Natural killer cell treated with Interleukin-12 subunit alpha and Interleukin-12 subunit beta and Interleukin-15 and Interleukin-18, amount 100 ng/mL, for 72 hours (primary cell): Measurements from ENCODE around the gene NOX4. TPM values are rescaled to one million over a fixed set of nuclear protein-coding genes. Genes with fewer than 3 reads are reported as not detected.
"Not testable (repeated sequence)": the region's sequence is repeated elsewhere in the genome, so short reads cannot be mapped to it uniquely, and the experiment has no call there.

ENCODE experiments used
- ATAC-seq, 2 donors: fragments of 150-1000 bp; cut with Tn5 transposase in 1 of 2; sonication (Bioruptor Pico), chemical (Tn5 transposase) in 1 of 2; 2 replicates each; pipeline ENCODE4 v1.10.0; 2021
- DNase-seq: peaks from one replicate; pipeline ENCODE4 v3.0.0; 2022; ENCODE audit warnings: low spot score
- H3K27ac Mint-ChIP-seq, 2 donors: 1 replicate in 1 of 2; 2 replicates in 1 of 2; pipeline ENCODE4 v1.8.0; 2022; ENCODE audit warnings: mixed read lengths in 2 of 2, mild to moderate bottlenecking in 1 of 2, moderate library complexity in 1 of 2
- H3K27me3 Mint-ChIP-seq, 2 donors: 1 replicate in 1 of 2; 2 replicates in 1 of 2; pipeline ENCODE4 v1.8.0; 2022; ENCODE audit warnings: mixed read lengths in 2 of 2
- H3K36me3 Mint-ChIP-seq: one replicate; pipeline ENCODE4 v1.8.0; 2022; ENCODE audit warnings: mixed read lengths
- H3K4me1 Mint-ChIP-seq, 2 donors: 1 replicate in 1 of 2; 2 replicates in 1 of 2; pipeline ENCODE4 v1.8.0; 2022; ENCODE audit warnings: low read depth in 2 of 2, mixed read lengths in 2 of 2, mild to moderate bottlenecking in 1 of 2
- H3K4me3 Mint-ChIP-seq: one replicate; pipeline ENCODE4 v1.8.0; 2022; ENCODE audit warnings: mixed read lengths
- H3K9me3 Mint-ChIP-seq: 2 replicates; pipeline ENCODE4 v1.8.0; 2022; ENCODE audit warnings: mixed read lengths
- total RNA-seq, 2 donors: library from RNA; stranded (reverse); gene quantifications; one replicate each; pipeline ENCODE4 v1.2.3, GENCODE V29; 2022

Gene NOX4
- total RNA-seq, 2 donors from 2014 or later, result not detected

GRCh38 chr11:89443361-89444322 lies 47.5 kb downstream of the NOX4 start:
- Mint-ChIP-seq H3K27me3 (no peaks in the 10 kb centered on the region), H3K9me3 (peaks cover 10% of the 10 kb centered on the region), H3K4me1 (no peaks in the 10 kb centered on the region), H3K4me3 (no peak overlapping the region), H3K27ac (no peak overlapping the region), H3K36me3 (no peaks in the 10 kb centered on the region)
- DNase-seq (no peak), ATAC-seq (no peak)

DNA sequence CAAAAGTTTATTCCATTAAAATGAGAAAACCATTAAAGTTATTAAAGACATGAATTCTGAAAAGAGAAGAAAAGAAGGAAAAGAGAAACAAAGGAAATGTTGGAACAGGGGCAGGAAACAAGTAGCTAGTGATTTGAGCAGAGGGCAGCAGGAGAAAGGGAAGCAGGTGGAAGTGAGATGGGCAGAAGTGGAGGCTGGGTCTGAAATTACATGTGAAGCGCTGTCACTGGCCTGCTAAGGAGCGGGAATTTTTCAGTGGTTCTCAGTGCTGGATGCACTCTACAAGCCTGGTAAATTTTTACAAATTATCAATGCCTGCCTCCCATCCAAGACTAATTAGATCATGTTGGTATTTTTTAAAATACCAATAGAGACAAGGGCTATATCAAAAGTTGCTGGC lies 48.4 kb downstream of the NOX4 start:
- ATAC-seq, result no peak

GRCh38 chr11:89441606-89442005 lies 49.6 kb downstream of the NOX4 start:
- no peaks in the 10 kb centered on the region for H3K4me1 Mint-ChIP-seq
- DNase-seq (no peak), ATAC-seq (no peak)
- no peak overlapping the region for H3K27ac Mint-ChIP-seq
- no peaks in the 10 kb centered on the region for H3K27me3 Mint-ChIP-seq
- H3K36me3 Mint-ChIP-seq, result no peaks in the 10 kb centered on the region
- H3K9me3 Mint-ChIP-seq, result peaks cover 7% of the 10 kb centered on the region
- H3K4me3 Mint-ChIP-seq, result no peak overlapping the region

More for the DNA sequence above, 48.4 kb downstream of the NOX4 start:
- Mint-ChIP-seq H3K4me1 (no peaks in the 10 kb centered on the region), H3K36me3 (no peaks in the 10 kb centered on the region), H3K9me3 (peaks cover 10% of the 10 kb centered on the region), H3K4me3 (no peak overlapping the region), H3K27me3 (no peaks in the 10 kb centered on the region), H3K27ac (no peak overlapping the region)
- no peak for DNase-seq

DNA sequence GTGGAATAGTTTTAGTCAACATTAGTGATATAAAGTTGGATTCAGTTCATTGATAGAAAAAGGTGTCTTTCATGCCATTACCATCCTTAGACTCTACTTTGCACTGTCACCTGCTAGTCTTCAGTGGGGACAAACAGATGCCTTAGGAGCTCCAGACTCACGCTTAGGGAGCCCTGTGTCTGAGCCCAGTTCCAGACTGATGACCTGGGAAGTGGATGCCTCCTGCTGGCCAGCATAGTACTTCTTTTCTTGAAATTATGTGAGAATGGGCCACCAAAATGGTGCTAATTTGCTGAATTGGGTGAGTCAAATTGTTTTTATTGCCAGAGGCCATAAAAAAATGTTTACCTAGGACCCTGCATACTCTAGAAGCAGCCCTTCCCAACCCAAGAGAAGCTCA lies 53.9 kb downstream of the NOX4 start:
- H3K27ac Mint-ChIP-seq, result no peak overlapping the region
- H3K4me1 Mint-ChIP-seq, result no peaks in the 10 kb centered on the region
- no peaks in the 10 kb centered on the region for H3K36me3 Mint-ChIP-seq
- no peaks in the 10 kb centered on the region for H3K9me3 Mint-ChIP-seq
- H3K27me3 Mint-ChIP-seq, result no peaks in the 10 kb centered on the region
- DNase-seq, result no peak
- no peak overlapping the region for H3K4me3 Mint-ChIP-seq
- ATAC-seq, result no peak

- Mint-ChIP-seq H3K9me3 (peaks cover 3% of the 10 kb centered on the region), H3K27ac (no peak overlapping the region), H3K4me1 (no peaks in the 10 kb centered on the region), H3K27me3 (no peaks in the 10 kb centered on the region), H3K4me3 (no peak overlapping the region), H3K36me3 (no peaks in the 10 kb centered on the region)
- DNase-seq (no peak), ATAC-seq (no peak)
These were observed 55.1 kb downstream of the NOX4 start for GRCh38 chr11:89436071-89436470.

DNA sequence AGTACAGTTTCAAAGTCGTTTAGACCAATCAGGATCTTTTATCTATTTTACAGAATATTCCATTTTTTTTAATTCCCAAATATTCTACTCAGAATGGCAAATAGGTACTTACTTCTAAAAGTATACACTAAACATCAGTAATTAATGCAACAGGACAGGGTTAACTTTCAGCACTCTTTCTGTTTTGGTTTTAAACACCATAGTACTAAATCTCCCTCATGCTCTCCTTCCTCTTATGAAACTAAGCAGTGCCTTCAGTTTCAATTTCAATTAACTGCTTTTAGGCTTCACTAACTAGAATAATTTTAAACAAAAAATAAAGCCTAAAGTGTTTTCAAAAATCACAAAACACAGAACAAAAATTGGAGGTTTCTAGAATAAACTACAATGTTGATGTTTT lies 57.9 kb downstream of the NOX4 start:
- DNase-seq (no peak), ATAC-seq (no peak)
- H3K9me3 Mint-ChIP-seq, result peaks cover 13% of the 10 kb centered on the region
- no peaks in the 10 kb centered on the region for H3K4me1 Mint-ChIP-seq
- H3K4me3 Mint-ChIP-seq, result no peak overlapping the region
- H3K36me3 Mint-ChIP-seq, result no peaks in the 10 kb centered on the region
- no peak overlapping the region for H3K27ac Mint-ChIP-seq
- no peaks in the 10 kb centered on the region for H3K27me3 Mint-ChIP-seq

DNA sequence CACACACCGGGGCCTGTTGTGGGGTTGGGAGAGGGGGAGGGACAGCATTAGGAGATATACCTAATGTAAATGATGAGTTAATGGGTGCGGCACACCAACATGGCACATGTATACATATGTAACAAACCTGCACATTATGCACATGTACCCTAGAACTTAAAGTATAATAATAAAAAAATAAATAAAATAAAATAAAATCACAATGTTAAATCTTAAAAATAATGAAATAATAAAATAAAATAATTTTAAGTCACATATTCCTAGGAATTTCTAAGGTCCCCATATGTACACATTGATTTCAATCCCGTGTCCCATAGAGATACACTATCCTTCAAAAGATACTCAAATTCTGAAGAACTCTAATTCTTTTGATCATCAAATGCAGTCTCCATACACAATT lies 59.0 kb downstream of the NOX4 start:
- DNase-seq, H3K27ac Mint-ChIP-seq, H3K36me3 Mint-ChIP-seq, ATAC-seq, H3K4me1 Mint-ChIP-seq, H3K27me3 Mint-ChIP-seq, H3K4me3 Mint-ChIP-seq: not testable (repeated sequence)
- H3K9me3 Mint-ChIP-seq, result peaks cover 19% of the 10 kb centered on the region

- not testable (repeated sequence) for DNase-seq
These were observed 64.7 kb downstream of the NOX4 start for GRCh38 chr11:89426501-89426900.

GRCh38 chr11:89421718-89422117 lies 69.5 kb downstream of the NOX4 start:
- Mint-ChIP-seq H3K4me3 (no peak overlapping the region), H3K36me3 (no peaks in the 10 kb centered on the region), H3K9me3 (no peaks in the 10 kb centered on the region), H3K27me3 (no peaks in the 10 kb centered on the region), H3K27ac (no peak overlapping the region), H3K4me1 (no peaks in the 10 kb centered on the region)
- no peak for ATAC-seq
- no peak for DNase-seq

More at GRCh38 chr11:89426501-89426900, 64.7 kb downstream of the NOX4 start:
- not testable (repeated sequence) for H3K4me1 Mint-ChIP-seq, H3K27me3 Mint-ChIP-seq, H3K4me3 Mint-ChIP-seq, H3K36me3 Mint-ChIP-seq, ATAC-seq, H3K27ac Mint-ChIP-seq
- H3K9me3 Mint-ChIP-seq, result peaks cover 19% of the 10 kb centered on the region

DNA sequence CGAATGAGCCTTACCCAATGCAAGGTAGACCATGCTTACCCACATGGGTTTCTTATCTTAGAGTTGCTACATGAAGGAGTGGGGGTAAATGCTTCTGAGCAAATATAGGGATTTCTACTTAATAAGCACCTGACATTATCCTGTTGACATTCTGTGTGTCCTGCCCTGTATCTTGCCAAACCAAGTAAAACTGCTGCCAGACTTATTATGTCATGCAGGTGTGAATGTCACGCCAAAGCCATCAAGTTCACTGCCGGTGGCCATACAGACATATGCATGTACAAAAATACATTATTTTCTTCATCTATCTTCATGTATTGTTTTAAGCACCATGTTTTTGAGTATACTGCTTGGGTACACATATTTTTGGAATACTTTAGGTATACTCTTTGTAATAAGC lies 70.2 kb downstream of the NOX4 start:
- H3K9me3 Mint-ChIP-seq, result no peaks in the 10 kb centered on the region
- no peaks in the 10 kb centered on the region for H3K36me3 Mint-ChIP-seq
- no peaks in the 10 kb centered on the region for H3K27me3 Mint-ChIP-seq
- no peak for DNase-seq
- H3K4me3 Mint-ChIP-seq, result no peak overlapping the region
- H3K4me1 Mint-ChIP-seq, result no peaks in the 10 kb centered on the region
- ATAC-seq, result no peak
- H3K27ac Mint-ChIP-seq, result no peak overlapping the region

GRCh38 chr11:89416961-89417360 lies 74.2 kb downstream of the NOX4 start:
- H3K27ac Mint-ChIP-seq, result no peak overlapping the region
- H3K9me3 Mint-ChIP-seq, result peaks cover 6% of the 10 kb centered on the region
- H3K27me3 Mint-ChIP-seq, result no peaks in the 10 kb centered on the region
- no peak for DNase-seq
- ATAC-seq, result no peak
- H3K4me3 Mint-ChIP-seq, result no peak overlapping the region
- H3K36me3 Mint-ChIP-seq, result no peaks in the 10 kb centered on the region
- H3K4me1 Mint-ChIP-seq, result no peaks in the 10 kb centered on the region

- H3K4me1 Mint-ChIP-seq, ATAC-seq: not testable (repeated sequence)
These were observed 80.1 kb downstream of the NOX4 start for GRCh38 chr11:89411112-89411511.

GRCh38 chr11:89410666-89411065 lies 80.5 kb downstream of the NOX4 start:
- H3K4me3 Mint-ChIP-seq, ATAC-seq, DNase-seq, H3K27me3 Mint-ChIP-seq, H3K4me1 Mint-ChIP-seq, H3K27ac Mint-ChIP-seq, H3K36me3 Mint-ChIP-seq: not testable (repeated sequence)
- H3K9me3 Mint-ChIP-seq, result peaks cover 10% of the 10 kb centered on the region

More at GRCh38 chr11:89411112-89411511, 80.1 kb downstream of the NOX4 start:
- not testable (repeated sequence) for H3K4me3 Mint-ChIP-seq, H3K27ac Mint-ChIP-seq, H3K27me3 Mint-ChIP-seq, H3K36me3 Mint-ChIP-seq, DNase-seq
- peaks cover 10% of the 10 kb centered on the region for H3K9me3 Mint-ChIP-seq

DNA sequence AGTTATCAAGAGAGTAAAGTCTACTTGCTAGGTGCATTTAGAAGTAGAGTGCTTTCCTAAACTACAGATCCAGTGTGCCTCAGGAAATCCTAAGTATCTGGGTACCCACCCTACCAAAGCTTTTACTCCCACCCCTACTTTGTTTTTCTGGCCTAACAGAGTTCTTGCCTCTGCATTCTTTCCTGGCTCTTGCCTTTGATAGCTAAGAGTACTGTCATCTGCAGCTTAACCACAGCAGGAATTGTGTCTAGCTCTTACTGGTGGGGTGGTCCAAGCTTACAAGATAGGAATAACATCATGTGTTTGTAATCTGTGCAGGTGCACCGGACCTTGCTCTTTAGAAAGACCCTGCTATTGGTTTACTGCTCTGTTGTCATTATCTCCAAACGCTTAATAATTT lies 82.7 kb downstream of the NOX4 start:
- H3K4me1 Mint-ChIP-seq, H3K27me3 Mint-ChIP-seq, H3K9me3 Mint-ChIP-seq, H3K4me3 Mint-ChIP-seq, DNase-seq, ATAC-seq, H3K27ac Mint-ChIP-seq, H3K36me3 Mint-ChIP-seq: not testable (repeated sequence)
